Measurements from ENCODE around the gene IFIT2. TPM values are rescaled to one million over a fixed set of nuclear protein-coding genes. Genes with fewer than 3 reads are reported as not detected.

Gene IFIT2
- total and polyA plus RNA-seq, 2 donors (not counting 3 experiments of a cell fraction or from before 2014, with no cell fraction given): 0.23 to 1.4 TPM

DNA sequence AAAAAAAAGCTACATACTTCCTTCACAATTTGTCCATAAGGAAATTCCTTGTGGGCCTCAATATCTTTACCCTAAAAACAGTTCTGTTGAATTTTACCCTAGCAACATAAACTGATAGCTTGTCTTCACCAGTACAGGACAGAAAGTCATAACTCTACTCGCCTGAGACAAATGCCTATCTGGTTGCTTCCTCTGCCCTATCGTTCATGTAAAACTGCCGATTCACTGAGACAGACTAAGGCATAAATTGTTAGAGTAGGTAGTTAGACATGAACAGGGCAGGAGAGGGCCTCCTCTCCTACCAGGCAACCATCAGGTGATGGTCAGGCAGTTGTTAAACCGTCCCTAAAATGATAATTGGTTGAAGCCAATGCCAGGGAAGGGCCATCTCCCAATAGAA lies 51.0 kb downstream of the IFIT2 start:
- dilution Hi-C loops (cut with MboI; ENCODE audit: extremely low pct_ligation_motif_present, low sequenced_read_pairs): no loop called here
- H3K9me3 ChIP-seq (replicated peaks; ENCODE audit: control insufficient read depth, insufficient read depth, low read length): no peaks in the 10 kb centered on the region
- peaks cover 2 to 6% of the 10 kb centered on the region in 2 experiments for H3K27me3 ChIP-seq (ENCODE audit: control insufficient read depth in 2 of 2, insufficient read depth in 2 of 2, low read length in 2 of 2)
- H3K4me1 ChIP-seq (ENCODE audit: control insufficient read depth, extremely low read depth, insufficient read depth, low read length): peaks cover 12% of the 10 kb centered on the region
- intact Hi-C loops (cut with micrococcal nuclease): no loop called here
- no peaks in the 10 kb centered on the region for H3K79me2 ChIP-seq (ENCODE audit: control insufficient read depth, insufficient read depth, low read length)
- H3K4me3 ChIP-seq (replicated peaks in 1 of 3; ENCODE audit: insufficient read depth in 1 of 3, low read depth in 1 of 3, low read length in 3 of 3): no peak overlapping the region
- no peak overlapping the region for H3K9ac ChIP-seq (replicated peaks; ENCODE audit: extremely low read depth, insufficient read depth, low read length)
- FAIRE-seq: no peak
- no peak for DNase-seq (ENCODE audit: low read depth, low spot score)
- ChIA-PET POLR2A (interaction anchor here (0.6 kb wide), 1 partner anchor 89 kb away, joined by 3 read pairs; no protein-coding TSS in a partner anchor), CTCF (interaction anchor here (0.9 to 2.0 kb wide), 2 partner anchors 11 to 17 kb away, joined by 3 to 10 read pairs; no protein-coding TSS in a partner anchor)
- H3K27ac ChIP-seq (ENCODE audit: insufficient read depth, low read depth, low read length): no peak overlapping the region
- TF ChIP-seq GATA2 (IDR thresholded peaks at IDR 0.05; ENCODE audit: insufficient read depth, insufficient read length, low read depth, low read length) (no peak), POLR2AphosphoS5 (IDR thresholded peaks at IDR 0.05; ENCODE audit: insufficient read depth, low read depth, low read length) (no peak), MYC (IDR thresholded peaks at IDR 0.05; ENCODE audit: low read depth, low read length) (no peak), CTCF (IDR thresholded peaks at IDR 0.05; ENCODE audit: extremely low read depth in 1 of 2, insufficient read depth in 1 of 2, low read depth in 1 of 2, low read length in 2 of 2) (no peak), POLR2A (IDR thresholded peaks at IDR 0.05; ENCODE audit: low read depth, low read length) (no peak), JUN (IDR thresholded peaks at IDR 0.05; ENCODE audit: borderline replicate concordance, insufficient read depth, insufficient read length, low read depth) (no peak), FOS (IDR thresholded peaks at IDR 0.05; ENCODE audit: borderline replicate concordance, insufficient read depth, low read length) (no peak), EZH2 (IDR thresholded peaks at IDR 0.05; ENCODE audit: borderline replicate concordance, low read depth, low read length, severe bottlenecking) (no peak)
- TF ChIP-seq, protein P1, sequence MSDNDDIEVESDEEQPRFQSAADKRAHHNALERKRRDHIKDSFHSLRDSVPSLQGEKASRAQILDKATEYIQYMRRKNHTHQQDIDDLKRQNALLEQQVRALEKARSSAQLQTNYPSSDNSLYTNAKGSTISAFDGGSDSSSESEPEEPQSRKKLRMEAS (IDR thresholded peaks at IDR 0.05; ENCODE audit: insufficient read depth, insufficient read length): no peak
- no TSS peak for BruUV-seq (replicated peaks)
- no peak overlapping the region for H3K4me2 ChIP-seq (ENCODE audit: insufficient read depth, low read length)
- no peaks in the 10 kb centered on the region for H4K20me1 ChIP-seq (replicated peaks; ENCODE audit: control insufficient read depth, extremely low read depth, insufficient read depth, low read length)
- no peak overlapping the region for H2AFZ ChIP-seq (ENCODE audit: low read depth, low read length)
- no peaks in the 10 kb centered on the region for H3K36me3 ChIP-seq (ENCODE audit: control insufficient read depth in 2 of 2, extremely low read depth in 1 of 2, insufficient read depth in 2 of 2, low read length in 2 of 2)
- H3K9me1 ChIP-seq (replicated peaks; ENCODE audit: control insufficient read depth, extremely low read depth, insufficient read depth, low read length): no peaks in the 10 kb centered on the region

Data from endothelial cell of umbilical vein (primary cell).